Caco-2 (cell line): Measurements from ENCODE around the gene C16orf95. TPM values are rescaled to one million over a fixed set of nuclear protein-coding genes. Genes with fewer than 3 reads are reported as not detected.

ENCODE experiments used
- BruUV-seq: library from RNA; stranded (reverse); fragments of 400-500 nt; replicated peaks from 2 replicates; lab custom pipeline; 2021; lab: Mats Ljungman, UMichigan
- CTCF ChIA-PET: fragments of 300-600 bp; sonication (Branson Sonifier 250); formaldehyde crosslinking; loops from one replicate; lab custom pipeline; 2022; ENCODE audit warnings: antibody characterized with exemption; lab: Charles Lee
- POLR2A ChIA-PET: fragments of 300-600 bp; sonication (Branson Sonifier 250); formaldehyde crosslinking; loops from one replicate; lab custom pipeline; 2022; ENCODE audit warnings: antibody characterized with exemption; lab: Charles Lee
- DNase-seq, 2 experiments: peaks; one replicate each; pipeline versions ENCODE4 v3.0.0 to v3.0.0-alpha.2; 2020 to 2022
- H3K27me3 ChIP-seq: replicated peaks from 2 replicates; pipeline ENCODE4 v1.6.0; 2011; ENCODE audit warnings: low read length; ENCODE audit not compliant: control insufficient read depth, insufficient read depth
- H3K36me3 ChIP-seq: 2 replicates; pipeline ENCODE4 v1.5.1; 2011; ENCODE audit warnings: low read length; ENCODE audit not compliant: control insufficient read depth, insufficient read depth
- H3K4me1 ChIP-seq: fragments of 250-450 bp; sonication (Bioruptor Pico); 2 replicates; pipeline ENCODE4 v1.5.1; 2020; ENCODE audit warnings: mild to moderate bottlenecking
- H3K4me3 ChIP-seq: 2 replicates; pipeline ENCODE4 v1.5.1; 2011; ENCODE audit warnings: low read depth, mild to moderate bottlenecking, control low read depth, low read length
- H3K9me3 ChIP-seq: fragments of 250-450 bp; sonication (Bioruptor Pico); 2 replicates; pipeline ENCODE4 v1.5.1; 2020; ENCODE audit warnings: mild to moderate bottlenecking, moderate library complexity
- H3K27ac Mint-ChIP-seq: one replicate; pipeline ENCODE4 v1.8.0; 2022; ENCODE audit warnings: mixed read lengths; ENCODE audit not compliant: unreplicated experiment
- H3K27me3 Mint-ChIP-seq: one replicate; pipeline ENCODE4 v1.8.0; 2022; ENCODE audit warnings: mixed read lengths; ENCODE audit not compliant: insufficient read depth, unreplicated experiment
- H3K36me3 Mint-ChIP-seq: one replicate; pipeline ENCODE4 v1.8.0; 2022; ENCODE audit warnings: mild to moderate bottlenecking, mixed read lengths; ENCODE audit not compliant: insufficient read depth, unreplicated experiment
- H3K4me1 Mint-ChIP-seq: one replicate; pipeline ENCODE4 v1.8.0; 2022; ENCODE audit warnings: low read depth, mixed read lengths; ENCODE audit not compliant: unreplicated experiment
- H3K4me3 Mint-ChIP-seq: one replicate; pipeline ENCODE4 v1.8.0; 2022; ENCODE audit warnings: mild to moderate bottlenecking, moderate library complexity, mixed read lengths; ENCODE audit not compliant: unreplicated experiment
- H3K9me3 Mint-ChIP-seq: one replicate; pipeline ENCODE4 v1.8.0; 2022; ENCODE audit warnings: mixed read lengths; ENCODE audit not compliant: unreplicated experiment
- intact Hi-C: fragments of 100-400 bp; cut with micrococcal nuclease; formaldehyde crosslinking; loops from one replicate; pipeline ENCODE4 v1.10.0; 2022; ENCODE audit not compliant: unreplicated experiment
- total RNA-seq: library from RNA; stranded (reverse); gene quantifications from 2 replicates; pipeline ENCODE4 v1.2.3, GENCODE V29; 2022
- TF ChIP-seq, protein P1 (sequence below), 2 experiments: fragments of 200-600 bp in 1 of 2; IDR thresholded peaks; 1 replicate in 1 of 2; 2 replicates in 1 of 2; pipeline versions ENCODE4 v1.5.1 to v1.8.0; 2011 to 2022; ENCODE audit warnings: antibody characterized with exemption in 1 of 2, control low read depth in 1 of 2, inconsistent platforms in 1 of 2, low read depth in 1 of 2, low read length in 1 of 2, mild to moderate bottlenecking in 1 of 2, moderate library complexity in 1 of 2; ENCODE audit not compliant: insufficient read depth in 1 of 2, severe bottlenecking in 1 of 2, unreplicated experiment in 1 of 2

Gene C16orf95
- total RNA-seq, 1 experiment from 2014 or later = 4.4 TPM

DNA sequence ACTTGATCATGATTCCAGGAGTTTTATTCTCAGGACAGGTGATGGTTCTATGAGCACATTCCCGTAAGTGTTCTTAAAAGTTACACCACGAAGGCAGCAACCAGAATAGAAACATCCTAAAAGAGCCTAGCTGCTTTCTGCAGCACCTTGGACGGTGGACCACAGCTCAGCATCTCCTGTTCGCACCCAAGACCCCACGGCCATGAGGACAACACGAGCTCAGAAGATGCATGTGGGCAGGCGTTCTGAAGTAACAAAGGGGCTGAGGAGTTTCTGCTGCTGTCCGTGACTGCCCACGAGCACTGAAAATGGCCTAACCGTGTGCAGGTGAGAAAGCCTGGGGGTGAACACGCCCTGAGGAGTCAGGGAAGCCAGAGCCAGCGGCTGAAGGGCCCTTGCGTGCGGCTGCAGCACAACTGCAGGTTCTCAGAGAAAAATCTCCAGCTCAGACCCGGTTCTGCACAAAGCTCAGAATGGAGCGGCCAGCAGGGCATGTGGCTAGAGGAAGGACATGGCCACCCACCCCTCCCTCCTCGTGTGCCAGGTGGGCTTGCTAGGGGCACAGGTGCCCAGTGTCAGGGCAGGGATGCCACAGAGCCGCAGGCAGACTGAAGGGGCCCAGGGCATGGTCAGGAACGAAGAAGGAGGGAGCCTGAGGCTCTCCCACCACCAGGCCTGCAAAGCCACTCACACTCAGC lies 10.8 kb upstream of the C16orf95 start:
- no peaks in the 10 kb centered on the region for H3K4me1 Mint-ChIP-seq
- Histone ChIP-seq H3K4me1 (no peaks in the 10 kb centered on the region; the same call in 1 of the 2 replicates), H3K9me3 (no peaks in the 10 kb centered on the region), H3K36me3 (peaks cover 6% of the 10 kb centered on the region), H3K27me3 (no peaks in the 10 kb centered on the region), H3K4me3 (no peak overlapping the region)
- DNase-seq = no peak
- peaks cover 51% of the 10 kb centered on the region for H3K36me3 Mint-ChIP-seq
- no TSS peak for BruUV-seq
- H3K4me3 Mint-ChIP-seq = no peak overlapping the region
- CTCF ChIA-PET = interaction anchor here (0.6 to 1.0 kb wide), 2 partner anchors 52 to 310 kb away, joined by 3 read pairs; no protein-coding TSS in a partner anchor
- H3K27ac Mint-ChIP-seq = no peak overlapping the region
- H3K9me3 Mint-ChIP-seq = no peaks in the 10 kb centered on the region
- intact Hi-C loops = no loop called here
- TF ChIP-seq, protein P1, sequence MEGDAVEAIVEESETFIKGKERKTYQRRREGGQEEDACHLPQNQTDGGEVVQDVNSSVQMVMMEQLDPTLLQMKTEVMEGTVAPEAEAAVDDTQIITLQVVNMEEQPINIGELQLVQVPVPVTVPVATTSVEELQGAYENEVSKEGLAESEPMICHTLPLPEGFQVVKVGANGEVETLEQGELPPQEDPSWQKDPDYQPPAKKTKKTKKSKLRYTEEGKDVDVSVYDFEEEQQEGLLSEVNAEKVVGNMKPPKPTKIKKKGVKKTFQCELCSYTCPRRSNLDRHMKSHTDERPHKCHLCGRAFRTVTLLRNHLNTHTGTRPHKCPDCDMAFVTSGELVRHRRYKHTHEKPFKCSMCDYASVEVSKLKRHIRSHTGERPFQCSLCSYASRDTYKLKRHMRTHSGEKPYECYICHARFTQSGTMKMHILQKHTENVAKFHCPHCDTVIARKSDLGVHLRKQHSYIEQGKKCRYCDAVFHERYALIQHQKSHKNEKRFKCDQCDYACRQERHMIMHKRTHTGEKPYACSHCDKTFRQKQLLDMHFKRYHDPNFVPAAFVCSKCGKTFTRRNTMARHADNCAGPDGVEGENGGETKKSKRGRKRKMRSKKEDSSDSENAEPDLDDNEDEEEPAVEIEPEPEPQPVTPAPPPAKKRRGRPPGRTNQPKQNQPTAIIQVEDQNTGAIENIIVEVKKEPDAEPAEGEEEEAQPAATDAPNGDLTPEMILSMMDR (IDR thresholded peaks at IDR 0.05; ENCODE audit: insufficient read depth in 1 of 2, low read depth in 1 of 2, low read length in 1 of 2, severe bottlenecking in 1 of 2, unreplicated experiment in 1 of 2) = no peak
- H3K27me3 Mint-ChIP-seq = no peaks in the 10 kb centered on the region
- POLR2A ChIA-PET = interaction anchor here (1.1 kb wide), 2 partner anchors 11 to 56 kb away, joined by 3 to 4 read pairs; partner anchors contain the start of genes C16orf95 and FBXO31

DNA sequence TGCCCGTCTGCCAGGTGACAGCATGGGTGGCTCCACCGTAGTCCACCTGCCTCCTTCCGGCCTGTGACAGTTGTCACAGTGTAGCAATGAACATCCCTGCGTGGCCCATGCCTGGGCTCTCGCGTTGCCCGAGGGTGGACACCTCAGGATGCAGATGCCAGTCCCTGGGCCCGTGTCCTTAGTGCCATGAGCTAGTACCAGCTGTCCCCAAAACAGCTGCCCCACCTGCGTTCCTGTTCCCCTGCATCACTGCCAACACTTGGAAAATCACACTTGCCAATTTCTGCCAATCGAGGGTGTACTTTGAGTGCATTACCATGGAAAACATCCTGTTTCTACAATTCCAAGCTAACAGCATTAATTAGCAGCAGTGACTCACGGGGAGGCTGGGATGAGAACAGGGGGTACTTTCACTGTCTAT lies 9.0 kb upstream of the C16orf95 start:
- no peaks in the 10 kb centered on the region for H3K27me3 Mint-ChIP-seq
- Histone ChIP-seq H3K27me3 (no peaks in the 10 kb centered on the region), H3K4me1 (no peaks in the 10 kb centered on the region; the same call in 1 of the 2 replicates), H3K9me3 (no peaks in the 10 kb centered on the region), H3K4me3 (no peak overlapping the region), H3K36me3 (peaks cover 5% of the 10 kb centered on the region)
- no TSS peak for BruUV-seq
- peaks cover 58% of the 10 kb centered on the region for H3K36me3 Mint-ChIP-seq
- H3K27ac Mint-ChIP-seq = no peak overlapping the region
- DNase-seq = no peak
- no peaks in the 10 kb centered on the region for H3K4me1 Mint-ChIP-seq
- intact Hi-C loops = no loop called here
- ChIA-PET POLR2A (no interaction called here), CTCF (interaction anchor here (0.8 kb wide), 1 partner anchor 9 kb away, joined by 4 read pairs; the partner anchor contains the start of gene C16orf95)
- no peak overlapping the region for H3K4me3 Mint-ChIP-seq
- TF ChIP-seq, protein P1 (IDR thresholded peaks at IDR 0.05; ENCODE audit: insufficient read depth in 1 of 2, low read depth in 1 of 2, low read length in 1 of 2, severe bottlenecking in 1 of 2, unreplicated experiment in 1 of 2) = no peak
- H3K9me3 Mint-ChIP-seq = no peaks in the 10 kb centered on the region

DNA sequence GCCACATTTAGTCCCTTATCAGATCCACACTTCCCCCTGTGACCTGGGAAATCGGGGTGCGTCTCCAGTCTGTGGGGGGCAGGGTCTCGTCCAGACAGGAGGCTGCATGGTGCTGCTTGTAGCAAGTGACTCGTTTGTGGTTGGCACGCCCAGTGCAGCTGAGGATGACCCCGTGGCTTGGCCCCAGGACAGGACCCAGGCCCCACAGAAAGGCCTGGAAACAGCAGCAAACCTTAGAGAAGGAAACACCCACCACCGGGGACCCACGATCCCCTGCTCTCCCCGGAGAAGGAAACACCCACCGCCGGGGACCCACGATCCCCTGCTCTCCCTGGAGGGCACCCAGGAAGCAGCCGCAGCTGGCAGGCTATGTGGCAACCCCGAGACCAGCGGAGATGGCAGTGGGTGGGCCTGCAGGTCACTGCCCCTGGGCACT lies 8.2 kb upstream of the C16orf95 start:
- Histone ChIP-seq H3K36me3 (peaks cover 5% of the 10 kb centered on the region), H3K27me3 (no peaks in the 10 kb centered on the region), H3K4me1 (no peaks in the 10 kb centered on the region; the same call in 1 of the 2 replicates), H3K9me3 (no peaks in the 10 kb centered on the region), H3K4me3 (no peak overlapping the region)
- POLR2A ChIA-PET = no interaction called here
- intact Hi-C loops = no loop called here
- no peak for DNase-seq
- Mint-ChIP-seq H3K36me3 (peaks cover 53% of the 10 kb centered on the region), H3K4me1 (no peaks in the 10 kb centered on the region), H3K4me3 (no peak overlapping the region), H3K27ac (no peak overlapping the region), H3K9me3 (no peaks in the 10 kb centered on the region), H3K27me3 (no peaks in the 10 kb centered on the region)
- CTCF ChIA-PET = interaction anchor here (1.1 to 1.3 kb wide), 2 partner anchors 58 to 69 kb away, joined by 3 to 4 read pairs; partner anchors contain the start of gene FBXO31
- BruUV-seq = no TSS peak
- TF ChIP-seq, protein P1 (IDR thresholded peaks at IDR 0.05; ENCODE audit: insufficient read depth in 1 of 2, low read depth in 1 of 2, low read length in 1 of 2, severe bottlenecking in 1 of 2, unreplicated experiment in 1 of 2) = no peak
